ENCODE measurements around the gene ARHGAP8.

DNA sequence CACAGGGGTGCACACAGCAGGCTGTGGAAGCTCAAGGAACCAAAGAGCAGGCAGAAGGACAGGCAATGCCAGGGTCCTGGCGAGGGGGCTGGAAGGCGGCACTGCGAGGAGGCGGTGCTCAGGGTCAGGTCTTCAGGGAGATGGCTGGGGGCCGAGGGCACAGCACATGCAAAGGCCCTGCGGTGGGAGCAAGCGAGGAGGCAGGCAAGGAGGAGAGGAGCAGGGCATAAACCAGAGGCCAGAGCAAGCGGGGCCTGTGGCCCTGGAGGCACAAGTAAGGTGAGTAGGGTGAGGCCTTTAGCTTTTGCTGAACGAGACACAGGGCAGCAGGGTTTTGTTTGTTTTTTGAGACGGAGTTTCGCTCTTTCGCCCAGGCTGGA lies 126.9 kb downstream of the ARHGAP8 start:
- TF ChIP-seq, protein P1, sequence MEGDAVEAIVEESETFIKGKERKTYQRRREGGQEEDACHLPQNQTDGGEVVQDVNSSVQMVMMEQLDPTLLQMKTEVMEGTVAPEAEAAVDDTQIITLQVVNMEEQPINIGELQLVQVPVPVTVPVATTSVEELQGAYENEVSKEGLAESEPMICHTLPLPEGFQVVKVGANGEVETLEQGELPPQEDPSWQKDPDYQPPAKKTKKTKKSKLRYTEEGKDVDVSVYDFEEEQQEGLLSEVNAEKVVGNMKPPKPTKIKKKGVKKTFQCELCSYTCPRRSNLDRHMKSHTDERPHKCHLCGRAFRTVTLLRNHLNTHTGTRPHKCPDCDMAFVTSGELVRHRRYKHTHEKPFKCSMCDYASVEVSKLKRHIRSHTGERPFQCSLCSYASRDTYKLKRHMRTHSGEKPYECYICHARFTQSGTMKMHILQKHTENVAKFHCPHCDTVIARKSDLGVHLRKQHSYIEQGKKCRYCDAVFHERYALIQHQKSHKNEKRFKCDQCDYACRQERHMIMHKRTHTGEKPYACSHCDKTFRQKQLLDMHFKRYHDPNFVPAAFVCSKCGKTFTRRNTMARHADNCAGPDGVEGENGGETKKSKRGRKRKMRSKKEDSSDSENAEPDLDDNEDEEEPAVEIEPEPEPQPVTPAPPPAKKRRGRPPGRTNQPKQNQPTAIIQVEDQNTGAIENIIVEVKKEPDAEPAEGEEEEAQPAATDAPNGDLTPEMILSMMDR (IDR thresholded peaks at IDR 0.05; ENCODE audit: insufficient read depth, low read depth, low read length): no peak
- TF ChIP-seq EZH2 (IDR thresholded peaks at IDR 0.05; ENCODE audit: insufficient read depth, low read length): no peak
